Muscle layer of colon (tissue), 2 donors: ENCODE measurements around the gene ITGA3.

ENCODE experiments used
- H3K27ac ChIP-seq: one replicate; pipeline ENCODE4 v1.7.0; 2013; ENCODE audit warnings: low read depth, mild to moderate bottlenecking, low read length, moderate library complexity
- H3K27me3 ChIP-seq, 2 donors: one replicate each; pipeline ENCODE4 v1.7.0; 2013; ENCODE audit warnings: low read length in 2 of 2, mild to moderate bottlenecking in 2 of 2; ENCODE audit not compliant: insufficient read depth in 2 of 2, control insufficient read depth in 1 of 2
- H3K36me3 ChIP-seq: one replicate; pipeline ENCODE4 v1.7.0; 2013; ENCODE audit warnings: mild to moderate bottlenecking, low read length; ENCODE audit not compliant: insufficient read depth
- H3K4me1 ChIP-seq: one replicate; pipeline ENCODE4 v1.7.0; 2013; ENCODE audit warnings: mild to moderate bottlenecking, low read length; ENCODE audit not compliant: insufficient read depth
- H3K4me3 ChIP-seq, 2 donors: one replicate each; pipeline ENCODE4 v1.7.0; 2013; ENCODE audit warnings: low read length in 2 of 2, low read depth in 1 of 2, mild to moderate bottlenecking in 1 of 2, moderate library complexity in 1 of 2
- H3K9ac ChIP-seq: one replicate; pipeline ENCODE4 v1.7.0; 2013; ENCODE audit warnings: low read length
- H3K9me3 ChIP-seq: one replicate; pipeline ENCODE4 v1.7.0; 2013; ENCODE audit warnings: mild to moderate bottlenecking, low read length
- donor health status: abdominal sarcoma.
- donor health status: Adenocarcinoma of cecum.

The ITGA3 gene

DNA sequence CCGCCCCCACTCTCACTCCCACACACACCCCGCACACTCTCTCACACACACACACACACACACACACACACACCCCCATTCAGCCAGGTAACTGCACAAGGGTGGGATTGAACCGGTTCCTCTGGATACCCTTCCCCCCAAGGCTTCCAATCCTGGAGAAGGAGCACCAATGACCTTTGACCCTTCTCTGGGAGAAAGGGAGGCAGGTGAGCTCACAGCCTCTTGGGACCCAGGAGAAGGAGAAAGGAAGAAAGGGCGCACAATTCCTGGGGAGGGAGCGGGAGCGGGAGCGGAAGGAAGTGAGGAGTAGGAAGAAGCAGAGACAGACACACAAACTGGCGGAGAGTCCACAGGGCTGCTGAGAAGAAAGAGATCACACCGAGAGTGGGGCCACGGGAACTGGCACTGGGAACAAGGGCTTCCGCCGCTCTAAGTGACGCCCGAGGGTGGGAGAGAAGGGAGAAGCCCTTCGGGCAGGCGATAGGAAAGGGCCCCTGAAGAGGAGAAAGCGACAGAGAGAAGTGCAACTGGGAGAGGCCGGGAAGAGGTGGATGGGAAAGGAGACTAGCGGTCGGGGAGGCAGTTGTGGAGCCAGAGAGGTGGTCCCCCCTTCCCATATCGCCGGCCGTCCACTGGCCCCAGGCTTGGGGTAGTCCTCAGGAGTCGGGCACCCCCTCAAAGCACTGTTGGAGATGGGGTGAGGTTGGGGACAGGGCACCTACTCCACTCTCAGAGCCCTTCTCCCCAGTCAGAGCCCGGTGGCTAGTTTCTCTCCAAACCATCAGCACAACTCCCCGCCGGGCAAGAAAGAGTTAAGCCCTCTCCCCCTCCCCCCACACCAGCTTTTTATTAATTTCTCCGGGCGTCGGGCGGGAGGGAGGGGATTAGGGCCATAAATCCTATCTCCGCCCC lies 72.8 kb downstream of the ITGA3 start:
- no peak overlapping the region for H3K27ac ChIP-seq
- no peak overlapping the region for H3K9ac ChIP-seq

DNA sequence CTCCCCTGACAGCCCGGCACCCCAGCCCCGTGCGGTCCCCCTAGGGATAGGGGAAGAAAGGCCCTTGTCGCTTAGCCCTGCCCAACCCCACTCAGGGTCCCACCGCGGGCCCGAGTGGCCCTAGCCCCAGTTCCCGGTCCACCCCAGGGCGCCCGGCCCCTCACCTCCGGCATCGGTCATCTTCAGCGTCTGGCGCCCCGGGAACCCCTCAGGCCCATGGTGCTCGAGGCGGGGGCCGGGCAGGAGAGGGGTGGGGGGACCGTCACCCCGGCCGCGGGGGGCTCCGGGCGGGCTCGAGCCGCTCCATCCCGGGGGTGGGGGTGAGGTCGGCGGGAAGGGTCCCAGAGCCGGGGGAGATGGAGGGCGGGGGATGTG lies 73.4 kb downstream of the ITGA3 start:
- no peak overlapping the region for H3K27ac ChIP-seq
- peaks cover 4 to 11% of the 10 kb centered on the region in 2 donors for H3K27me3 ChIP-seq
- H3K36me3 ChIP-seq: peaks cover under 1% of the 10 kb centered on the region
- peak overlapping the region in 1 of 2 donors; percentile 25 for H3K4me3 ChIP-seq
- H3K4me1 ChIP-seq: peaks cover 14% of the 10 kb centered on the region
- H3K9me3 ChIP-seq: no peaks in the 10 kb centered on the region
- no peak overlapping the region for H3K9ac ChIP-seq

More for the DNA sequence above, 72.8 kb downstream of the ITGA3 start:
- Histone ChIP-seq H3K4me3 (peak overlapping the region; percentile 16 to 18), H3K9me3 (no peaks in the 10 kb centered on the region), H3K27me3 (peaks cover 4 to 11% of the 10 kb centered on the region in 2 donors), H3K36me3 (no peaks in the 10 kb centered on the region), H3K4me1 (peaks cover 9% of the 10 kb centered on the region)

DNA sequence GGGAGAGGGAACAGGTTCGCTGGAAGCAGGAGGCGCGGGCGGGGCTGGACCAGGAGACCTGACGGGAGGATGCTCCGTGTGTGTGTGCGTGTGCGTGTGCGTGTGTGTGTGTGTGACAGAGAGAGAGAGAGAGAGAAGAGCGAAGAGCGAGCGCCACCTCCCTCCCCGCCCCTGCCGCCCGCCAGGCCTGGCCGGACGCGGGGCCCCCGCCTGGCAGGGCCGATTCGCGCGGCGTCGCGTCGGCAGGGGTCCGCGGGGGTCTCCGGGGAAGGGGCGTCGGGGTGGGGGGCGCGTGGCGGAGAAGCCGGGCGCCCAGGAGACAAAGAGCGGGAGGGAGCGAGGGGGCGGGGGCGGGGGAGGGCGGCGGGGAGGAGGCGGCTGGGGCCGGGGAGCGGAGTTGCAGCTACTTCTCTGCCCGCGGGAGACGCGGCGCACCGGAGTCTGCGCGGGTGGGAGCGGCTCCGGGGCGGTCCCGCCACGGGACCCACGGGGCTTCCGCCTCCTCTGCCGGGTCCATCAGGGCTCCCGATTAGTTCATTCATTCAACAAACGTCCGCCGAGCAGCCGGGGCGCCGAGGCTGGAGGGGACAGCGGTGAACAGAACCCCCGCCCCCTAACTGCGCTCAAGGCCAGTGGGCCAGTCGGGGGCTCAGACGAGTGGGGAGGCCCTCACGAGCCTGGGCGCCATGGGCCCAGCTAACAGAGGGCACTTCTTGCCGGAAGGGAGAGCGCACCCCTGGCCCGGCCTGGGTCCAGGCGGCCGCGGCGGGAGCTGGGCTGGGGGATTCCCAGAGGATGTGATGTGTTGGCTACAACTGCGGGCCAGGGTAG lies 74.0 kb downstream of the ITGA3 start, which contains the start of gene SAMD14:
Gene SAMD14, minus strand, starts transcription at position 433 of the 831 bp plus-strand sequence. CDS start 5,201 bp downstream, outside the sequence.
- no peak within 1 kb of the TSS for H3K27ac ChIP-seq
- peaks cover 14% of the 10 kb centered on the region for H3K4me1 ChIP-seq
- H3K9me3 ChIP-seq: no peaks in the 10 kb centered on the region
- H3K9ac ChIP-seq: no peak within 1 kb of the TSS
- H3K4me3 ChIP-seq: peak within 1 kb of the TSS; percentile 25 to 27
- peaks cover 4 to 11% of the 10 kb centered on the region in 2 donors for H3K27me3 ChIP-seq
- peaks cover 6% of the 10 kb centered on the region for H3K36me3 ChIP-seq

DNA sequence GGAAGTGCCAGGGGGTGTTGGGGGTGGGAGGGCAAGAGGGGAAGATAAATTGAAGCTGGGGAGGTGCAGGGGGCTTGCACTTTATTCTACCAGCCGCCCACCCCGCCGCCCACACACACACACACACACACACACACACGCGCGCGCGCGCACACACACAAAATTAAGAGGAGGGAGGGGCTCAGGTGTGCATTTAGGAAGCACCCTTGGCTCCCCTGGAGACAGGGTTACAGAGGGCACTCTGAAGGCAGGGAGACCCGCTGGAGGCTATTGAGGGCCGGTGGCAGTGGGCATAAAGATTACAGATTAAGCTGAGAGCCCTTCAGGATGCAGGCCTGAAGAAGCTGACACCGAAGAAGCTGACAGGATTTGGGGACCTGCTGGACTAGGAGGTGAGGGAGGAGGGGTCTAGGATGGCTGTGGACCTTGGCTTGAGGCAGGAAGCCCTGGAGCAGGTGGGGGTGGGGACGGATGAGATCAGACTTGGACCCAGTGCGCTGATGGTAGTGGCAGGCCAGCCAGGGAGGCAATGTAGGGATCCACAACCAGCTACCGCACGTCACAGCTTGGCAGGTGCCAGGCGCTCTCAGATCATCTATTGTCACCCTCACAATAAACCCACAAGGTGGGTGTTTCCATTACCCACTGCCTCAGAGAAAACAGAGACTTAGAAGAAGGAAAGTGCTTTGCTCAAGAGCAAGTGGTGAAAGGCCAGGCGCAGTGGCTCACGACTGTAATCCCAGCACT lies 74.8 kb downstream of the ITGA3 start:
- Histone ChIP-seq H3K36me3 (peaks cover 10% of the 10 kb centered on the region), H3K4me3 (peak overlapping the region in 1 of 2 donors; percentile 27), H3K9me3 (no peaks in the 10 kb centered on the region), H3K27me3 (peaks cover 4 to 11% of the 10 kb centered on the region in 2 donors), H3K4me1 (peaks cover 14% of the 10 kb centered on the region), H3K9ac (no peak overlapping the region), H3K27ac (no peak overlapping the region)

DNA sequence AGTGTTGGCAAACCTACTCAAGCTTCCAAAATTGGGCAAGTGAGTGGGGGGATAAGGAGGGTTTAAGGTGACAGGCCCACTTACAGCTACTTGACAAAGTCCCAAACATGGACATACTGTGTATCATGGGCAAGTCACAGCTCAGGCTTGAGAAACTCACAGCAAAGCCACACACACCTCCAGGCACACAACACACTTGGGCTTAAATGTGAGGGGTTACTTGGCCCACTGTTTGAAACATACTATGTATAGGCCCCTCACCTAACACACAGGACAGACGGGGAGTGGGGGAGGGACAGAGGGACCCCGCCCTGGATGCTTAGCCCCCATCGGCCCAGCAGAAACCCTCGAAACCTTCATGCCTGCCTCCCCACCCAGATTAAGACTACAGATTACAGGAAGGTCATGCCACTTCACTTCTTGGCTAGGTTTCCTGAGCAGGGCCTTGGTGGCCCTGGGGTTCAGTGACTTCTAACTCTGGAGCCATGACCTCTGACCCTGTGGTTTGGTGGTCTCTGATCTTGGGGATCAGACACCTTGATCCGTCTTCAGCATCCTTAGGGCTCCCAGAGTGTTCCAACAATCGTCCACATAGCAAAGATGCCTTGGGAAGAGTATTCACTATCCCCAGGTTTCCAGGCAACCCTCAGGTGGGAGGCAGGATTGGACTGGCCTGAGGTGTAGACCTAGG lies 76.3 kb downstream of the ITGA3 start:
- H3K9me3 ChIP-seq: no peaks in the 10 kb centered on the region
- H3K36me3 ChIP-seq: peaks cover 17% of the 10 kb centered on the region
- peaks cover 4 to 11% of the 10 kb centered on the region in 2 donors for H3K27me3 ChIP-seq
- no peak overlapping the region for H3K9ac ChIP-seq
- no peak overlapping the region for H3K27ac ChIP-seq
- no peak overlapping the region for H3K4me3 ChIP-seq
- H3K4me1 ChIP-seq: peaks cover 14% of the 10 kb centered on the region

DNA sequence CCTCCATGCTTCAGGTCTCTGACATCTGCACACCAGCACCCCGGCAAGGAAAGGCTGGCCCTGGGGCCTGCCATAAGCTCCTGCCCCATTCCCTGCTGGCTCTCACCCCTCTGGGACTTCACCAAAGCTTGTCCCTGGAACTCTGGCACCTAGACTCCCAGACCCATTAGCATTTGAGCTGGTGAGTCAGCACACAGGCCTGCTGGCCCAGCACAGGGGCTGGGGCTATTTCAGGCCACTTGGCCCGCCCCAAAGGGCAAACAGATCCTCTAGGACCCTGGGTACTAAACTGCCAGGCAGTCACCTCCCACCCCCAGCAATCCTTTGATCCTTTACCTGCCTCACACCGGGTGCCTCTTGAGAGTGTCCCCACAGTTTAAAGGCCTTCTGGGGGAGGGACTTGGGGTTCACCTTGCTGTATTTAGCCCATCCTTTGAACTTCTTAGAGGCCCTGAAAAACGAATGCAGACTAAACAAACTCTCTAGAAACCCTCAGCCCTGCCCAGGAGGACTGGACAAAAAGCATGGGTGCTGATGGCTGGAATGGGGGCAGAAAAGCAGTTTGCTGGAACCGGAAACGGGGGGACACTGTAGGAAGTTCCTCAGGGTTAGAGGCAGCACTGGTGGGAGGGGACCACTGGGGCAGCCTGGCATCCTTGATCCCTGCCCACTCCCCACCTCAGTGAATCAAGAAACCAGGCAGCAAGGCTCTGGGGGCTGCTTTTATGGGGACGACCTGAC lies 77.3 kb downstream of the ITGA3 start:
- H3K36me3 ChIP-seq: peaks cover 27% of the 10 kb centered on the region
- H3K4me3 ChIP-seq: no peak overlapping the region
- H3K27ac ChIP-seq: peak overlapping the region; percentile 30

GRCh38 chr17:50133769-50134099 lies 77.8 kb downstream of the ITGA3 start:
- peaks cover 32% of the 10 kb centered on the region for H3K36me3 ChIP-seq
- H3K4me3 ChIP-seq: no peak overlapping the region
- no peaks in the 10 kb centered on the region for H3K9me3 ChIP-seq
- H3K9ac ChIP-seq: no peak overlapping the region
- H3K27ac ChIP-seq: no peak overlapping the region
- peaks cover 14% of the 10 kb centered on the region for H3K4me1 ChIP-seq
- peaks cover 4 to 6% of the 10 kb centered on the region in 2 donors for H3K27me3 ChIP-seq

More for the DNA sequence above, 77.3 kb downstream of the ITGA3 start:
- H3K27me3 ChIP-seq: peaks cover 4 to 11% of the 10 kb centered on the region in 2 donors
- H3K4me1 ChIP-seq: peaks cover 14% of the 10 kb centered on the region
- H3K9me3 ChIP-seq: no peaks in the 10 kb centered on the region
- no peak overlapping the region for H3K9ac ChIP-seq

- H3K27me3 ChIP-seq: peaks cover 2 to 4% of the 10 kb centered on the region in 2 donors
- H3K9ac ChIP-seq: no peak overlapping the region
- H3K36me3 ChIP-seq: peaks cover 39% of the 10 kb centered on the region
- no peak overlapping the region for H3K27ac ChIP-seq
- H3K9me3 ChIP-seq: no peaks in the 10 kb centered on the region
- H3K4me3 ChIP-seq: no peak overlapping the region
- peaks cover 14% of the 10 kb centered on the region for H3K4me1 ChIP-seq
These were observed 78.5 kb downstream of the ITGA3 start for GRCh38 chr17:50134206-50135110.

DNA sequence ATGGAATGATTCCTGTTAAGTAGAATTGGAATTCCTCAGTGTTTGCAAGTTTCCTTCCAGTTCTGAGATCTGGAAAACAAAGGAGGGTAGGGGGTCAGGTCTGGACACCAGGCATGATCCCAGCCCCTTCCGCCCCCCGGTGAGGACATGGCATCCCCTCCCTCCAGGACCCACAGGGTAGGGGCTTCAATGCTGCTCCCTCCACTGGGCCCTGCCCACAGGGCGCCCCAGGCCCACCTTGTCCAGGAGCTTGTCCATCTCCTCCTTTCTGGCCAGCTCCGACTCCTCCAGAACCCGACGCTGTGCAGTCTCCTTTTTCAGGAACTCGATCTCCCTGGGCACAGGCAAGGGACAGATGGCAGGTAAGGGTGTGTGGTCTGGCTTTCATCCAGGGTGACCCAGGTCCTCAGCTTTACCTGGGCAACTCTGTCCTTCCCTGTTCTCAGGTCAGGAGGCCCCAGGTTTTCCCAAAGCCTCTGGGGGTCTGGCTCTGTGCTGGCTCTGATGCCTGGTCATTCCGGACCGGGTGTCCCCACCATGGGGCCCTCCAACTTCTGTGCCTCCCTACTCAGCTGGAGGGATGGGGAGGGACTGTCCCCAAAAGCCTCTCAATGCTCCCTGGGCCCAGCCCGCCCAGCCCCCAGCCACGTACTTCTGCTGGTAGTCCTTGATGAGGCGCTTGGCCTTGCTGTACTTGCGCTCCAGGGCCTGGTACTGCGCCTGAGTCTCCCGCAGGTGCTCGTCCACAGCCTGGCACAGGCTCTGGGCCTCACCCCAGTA lies 79.6 kb downstream of the ITGA3 start:
- Histone ChIP-seq H3K4me3 (no peak overlapping the region), H3K9ac (no peak overlapping the region), H3K27me3 (peaks cover 0 to 4% of the 10 kb centered on the region in 2 donors), H3K9me3 (no peaks in the 10 kb centered on the region), H3K27ac (no peak overlapping the region), H3K4me1 (peaks cover 19% of the 10 kb centered on the region), H3K36me3 (peaks cover 47% of the 10 kb centered on the region)
